ENCODE data around the gene PRDM13.
"Not testable (repeated sequence)": the region's sequence is repeated elsewhere in the genome, so short reads cannot be mapped to it uniquely, and the experiment has no call there.

Gene PRDM13

GRCh38 chr6:99589907-99590493 lies 16.6 kb upstream of the PRDM13 start:
- TF ChIP-seq JUND (IDR thresholded peaks at IDR 0.05; ENCODE audit: low read depth): no peak
- no peak for DNase-seq (ENCODE audit: low read depth in 1 of 2, low spot score in 1 of 2)
- in situ Hi-C loops (cut with HindIII; ENCODE audit: low pct_unique_long_range_greater_than_20kb, low sequenced_read_pairs): no loop called here

- no peak for TF ChIP-seq JUND (IDR thresholded peaks at IDR 0.05; ENCODE audit: low read depth)
- DNase-seq (ENCODE audit: low read depth in 1 of 2, low spot score in 1 of 2): no peak
- in situ Hi-C loops (cut with HindIII; ENCODE audit: low pct_unique_long_range_greater_than_20kb, low sequenced_read_pairs): no loop called here
Observed at GRCh38 chr6:99590728-99591672, 15.6 kb upstream of the PRDM13 start.

GRCh38 chr6:99591673-99592364 lies 14.8 kb upstream of the PRDM13 start:
- TF ChIP-seq JUND (IDR thresholded peaks at IDR 0.05; ENCODE audit: low read depth): no peak
- no peak for DNase-seq (ENCODE audit: low read depth in 1 of 2, low spot score in 1 of 2)
- in situ Hi-C loops (cut with HindIII; ENCODE audit: low pct_unique_long_range_greater_than_20kb, low sequenced_read_pairs): no loop called here

GRCh38 chr6:99592900-99593299 lies 13.7 kb upstream of the PRDM13 start:
- DNase-seq (ENCODE audit: low read depth in 1 of 2, low spot score in 1 of 2): no peak
- in situ Hi-C loops (cut with HindIII; ENCODE audit: low pct_unique_long_range_greater_than_20kb, low sequenced_read_pairs): no loop called here
- no peak for TF ChIP-seq JUND (IDR thresholded peaks at IDR 0.05; ENCODE audit: low read depth)

- in situ Hi-C loops (cut with HindIII; ENCODE audit: low pct_unique_long_range_greater_than_20kb, low sequenced_read_pairs); DNase-seq (ENCODE audit: low read depth in 1 of 2, low spot score in 1 of 2): not testable (repeated sequence)
Observed at GRCh38 chr6:99594696-99595095, 11.9 kb upstream of the PRDM13 start.

- in situ Hi-C loops (cut with HindIII; ENCODE audit: low pct_unique_long_range_greater_than_20kb, low sequenced_read_pairs): no loop called here
- TF ChIP-seq JUND (IDR thresholded peaks at IDR 0.05; ENCODE audit: low read depth): no peak
- DNase-seq (ENCODE audit: low read depth in 1 of 2, low spot score in 1 of 2): no peak
Observed at GRCh38 chr6:99602520-99603420, 3.9 kb upstream of the PRDM13 start.

GRCh38 chr6:99603421-99604165 lies 3.0 kb upstream of the PRDM13 start:
- no peak for DNase-seq (ENCODE audit: low read depth in 1 of 2, low spot score in 1 of 2)
- in situ Hi-C loops (cut with HindIII; ENCODE audit: low pct_unique_long_range_greater_than_20kb, low sequenced_read_pairs): no loop called here
- TF ChIP-seq JUND (IDR thresholded peaks at IDR 0.05; ENCODE audit: low read depth): no peak

- DNase-seq (ENCODE audit: low read depth in 1 of 2, low spot score in 1 of 2): no peak
- in situ Hi-C loops (cut with HindIII; ENCODE audit: low pct_unique_long_range_greater_than_20kb, low sequenced_read_pairs): no loop called here
- TF ChIP-seq JUND (IDR thresholded peaks at IDR 0.05; ENCODE audit: low read depth): no peak
Observed at GRCh38 chr6:99604166-99605073, 2.2 kb upstream of the PRDM13 start.

- in situ Hi-C loops (cut with HindIII; ENCODE audit: low pct_unique_long_range_greater_than_20kb, low sequenced_read_pairs): no loop called here
- no peak for DNase-seq (ENCODE audit: low read depth in 1 of 2, low spot score in 1 of 2)
- TF ChIP-seq JUND (IDR thresholded peaks at IDR 0.05; ENCODE audit: low read depth): no peak
Observed at GRCh38 chr6:99605074-99605734, 1.4 kb upstream of the PRDM13 start.

GRCh38 chr6:99605911-99606655 lies 550 bp upstream of the PRDM13 start:
- in situ Hi-C loops (cut with HindIII; ENCODE audit: low pct_unique_long_range_greater_than_20kb, low sequenced_read_pairs): no loop called here
- no peak for DNase-seq (ENCODE audit: low read depth in 1 of 2, low spot score in 1 of 2)
- TF ChIP-seq JUND (IDR thresholded peaks at IDR 0.05; ENCODE audit: low read depth): no peak

Measured in T47D (cell line).